GM21529 (cell line): ENCODE measurements around the gene ARHGEF28.

Source experiments
- ATAC-seq: cut with Tn5 transposase; IDR thresholded peaks from one replicate; pipeline ENCODE4 v1.9.1; 2021; ENCODE audit not compliant: unreplicated experiment

ARHGEF28 gene

DNA sequence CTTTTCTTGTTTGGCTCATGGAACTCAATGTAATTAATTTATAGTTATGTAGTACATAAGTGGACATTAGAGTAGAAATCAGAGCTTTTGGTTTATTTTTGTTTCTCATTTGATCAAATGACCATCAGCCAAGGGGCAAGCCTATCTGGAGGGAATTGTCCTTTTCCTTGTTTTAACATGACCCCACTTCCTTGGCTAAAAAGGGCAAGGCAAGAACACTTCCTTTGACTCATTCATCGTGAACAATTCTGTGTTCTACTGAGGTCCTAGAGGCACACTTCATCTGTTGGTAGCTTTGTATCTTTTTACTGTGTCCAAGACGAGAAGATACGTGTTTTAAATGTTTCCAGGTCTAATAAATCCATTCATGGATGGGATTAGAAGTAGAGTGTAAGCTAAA, 148.9 kb downstream of the ARHGEF28 start:
- ATAC-seq = no peak

DNA sequence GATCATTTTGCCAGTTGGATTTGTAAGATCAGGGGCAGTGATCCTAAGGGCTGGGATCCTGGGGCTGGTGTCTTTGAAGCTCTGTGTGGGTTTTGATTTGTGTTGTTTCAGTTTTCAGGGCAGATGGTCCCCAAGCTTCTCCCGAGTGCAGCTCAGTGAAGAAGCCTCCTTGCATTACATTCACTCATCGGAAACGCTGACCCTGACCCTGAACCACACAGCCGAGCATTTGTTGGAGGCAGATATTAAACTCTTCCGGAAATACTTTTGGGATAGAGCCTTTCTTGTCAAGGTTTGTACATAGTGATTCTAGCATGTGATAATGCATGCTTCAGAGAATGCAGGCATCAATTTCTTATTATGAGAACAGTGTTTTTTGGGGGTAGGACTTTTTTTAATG, 150.4 kb downstream of the ARHGEF28 start:
- ATAC-seq = no peak

DNA sequence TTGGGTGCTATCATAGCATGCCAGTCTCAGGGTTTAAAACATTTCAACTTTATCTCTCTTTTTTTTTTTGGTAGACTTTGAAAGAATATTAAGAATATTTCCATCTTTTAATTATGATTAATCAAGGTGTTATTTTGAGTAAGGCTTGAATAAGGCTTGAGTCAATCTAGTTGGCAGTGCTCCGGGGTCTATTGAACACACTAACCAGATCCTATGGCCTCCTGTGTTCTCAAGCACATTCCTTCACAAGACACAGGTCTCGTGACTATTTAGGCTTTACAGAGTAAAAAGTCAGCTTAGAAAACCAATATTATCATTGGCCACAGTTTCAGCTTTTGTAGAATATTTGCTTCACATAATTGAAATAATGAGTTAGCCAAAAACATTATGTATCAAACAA, 151.2 kb downstream of the ARHGEF28 start:
- no peak for ATAC-seq

DNA sequence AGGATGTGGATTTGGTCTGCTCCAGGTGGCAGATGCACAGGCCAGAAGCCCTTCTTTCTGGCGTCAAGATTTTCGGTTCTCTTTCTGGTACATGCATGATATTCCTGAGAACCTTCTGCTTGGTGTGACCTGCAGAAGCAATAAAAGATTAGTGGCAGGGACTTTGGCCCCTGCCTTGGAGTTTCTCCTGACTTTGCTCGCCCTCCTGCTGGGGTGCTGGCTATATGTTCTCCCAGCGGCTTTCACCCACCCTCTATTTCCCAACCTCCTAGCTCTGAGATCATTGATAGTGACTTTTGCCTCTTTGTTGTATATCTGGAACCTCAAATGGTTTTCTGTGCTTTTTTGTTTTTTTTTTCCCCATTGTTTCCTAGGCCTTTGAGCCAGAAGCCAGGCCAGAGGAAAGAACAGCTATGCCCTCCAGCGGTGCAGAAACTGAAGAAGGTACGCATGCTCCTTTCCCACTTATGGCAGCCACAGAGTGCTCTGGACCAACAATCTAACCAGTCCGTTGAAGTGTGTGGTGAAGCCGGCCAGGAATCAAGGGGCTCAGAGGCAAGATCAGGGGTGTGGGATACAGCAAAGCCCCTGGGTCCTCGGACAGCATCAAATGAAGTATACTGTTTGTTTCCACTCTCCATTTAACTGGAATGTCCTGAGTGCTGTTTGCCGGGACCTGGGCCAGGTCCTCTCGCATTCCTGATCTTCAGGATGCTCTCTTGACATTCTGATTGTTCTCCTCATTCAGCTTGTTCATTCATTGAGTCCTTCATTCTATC, 154.5 kb downstream of the ARHGEF28 start:
- no peak for ATAC-seq

DNA sequence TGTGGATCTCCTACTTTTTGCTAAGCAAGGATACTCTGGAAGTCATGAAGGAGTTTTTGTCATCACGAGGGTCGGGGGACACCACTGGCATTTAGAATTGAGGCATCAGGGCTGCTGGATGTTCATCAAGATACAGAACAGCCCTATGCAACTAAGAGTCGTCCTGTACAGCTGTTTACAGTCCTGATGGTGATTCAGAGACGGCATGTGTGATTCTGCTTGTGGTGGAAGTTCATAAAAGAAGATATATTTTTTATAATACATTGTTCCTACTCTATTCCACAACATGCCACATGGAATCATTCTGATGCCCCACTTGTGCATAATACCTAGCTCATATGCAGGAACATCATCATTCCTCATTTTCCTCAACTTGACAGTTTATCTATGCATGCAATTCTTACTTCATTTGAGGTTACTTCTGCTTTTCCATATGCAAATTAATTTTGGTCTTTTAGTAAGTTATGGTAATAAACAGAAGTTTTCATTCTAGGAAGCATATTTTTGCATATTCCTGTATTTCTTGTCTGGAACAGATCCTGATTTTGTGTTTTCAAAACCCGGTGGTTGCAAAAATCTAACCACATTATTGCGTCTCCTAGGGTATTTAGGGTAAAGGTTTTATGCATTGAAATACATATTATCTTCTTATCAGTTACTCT, 155.2 kb downstream of the ARHGEF28 start:
- ATAC-seq = no peak

DNA sequence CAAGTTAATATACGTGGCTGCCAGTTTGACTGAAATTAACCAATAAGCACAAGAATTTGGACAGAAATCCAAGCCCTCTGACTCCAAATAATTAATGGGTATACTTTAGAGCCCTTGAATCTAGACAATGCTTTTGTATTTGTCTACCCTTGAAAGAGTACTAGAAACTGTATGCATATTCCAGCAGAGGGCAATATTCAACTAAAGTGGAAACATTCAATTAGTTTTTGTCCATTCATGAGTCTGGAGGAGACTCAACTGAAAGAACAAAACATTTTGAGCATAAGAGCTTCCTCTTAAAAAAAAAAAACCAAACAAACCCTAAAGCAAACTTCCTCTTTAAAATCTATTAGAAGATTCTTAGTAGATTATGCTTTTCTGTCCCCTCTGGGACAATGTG, 157.8 kb downstream of the ARHGEF28 start:
- ATAC-seq = no peak

DNA sequence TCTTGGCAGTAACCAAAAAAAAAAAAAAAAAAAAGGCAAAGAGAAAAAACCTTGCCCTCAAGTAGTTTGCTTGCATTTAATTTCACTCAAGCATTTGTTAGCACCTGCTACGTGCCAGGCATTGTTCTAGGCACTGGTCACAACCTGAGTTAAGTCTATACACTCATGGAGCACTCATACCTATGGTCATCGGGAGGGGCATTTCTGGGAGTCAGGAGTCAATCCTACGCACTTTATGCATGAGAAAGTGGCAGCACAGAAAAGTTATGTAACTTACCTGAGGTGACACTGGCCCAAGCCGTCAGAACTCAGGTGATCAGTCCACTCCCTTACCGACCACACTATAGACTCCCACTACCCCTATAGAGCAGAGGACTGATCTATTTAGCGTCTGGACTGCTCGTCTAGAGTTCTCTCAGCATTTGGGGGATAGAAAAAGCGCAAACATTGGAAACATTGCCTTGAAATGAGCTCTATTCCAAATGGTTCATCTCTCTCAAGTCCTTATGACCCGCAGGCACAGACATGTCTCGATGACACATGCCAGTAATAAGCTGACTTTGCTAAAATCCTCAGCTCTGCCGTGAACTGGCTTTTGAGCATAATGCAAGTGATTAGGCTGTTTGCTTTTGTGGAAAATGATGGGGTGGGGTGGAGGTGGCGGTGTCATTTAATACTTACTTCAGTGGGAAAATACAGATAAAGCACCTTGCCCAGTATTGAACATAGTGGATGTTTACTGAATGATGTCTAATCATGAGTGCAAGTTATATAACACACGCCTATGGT, 160.2 kb downstream of the ARHGEF28 start:
- ATAC-seq = no peak

DNA sequence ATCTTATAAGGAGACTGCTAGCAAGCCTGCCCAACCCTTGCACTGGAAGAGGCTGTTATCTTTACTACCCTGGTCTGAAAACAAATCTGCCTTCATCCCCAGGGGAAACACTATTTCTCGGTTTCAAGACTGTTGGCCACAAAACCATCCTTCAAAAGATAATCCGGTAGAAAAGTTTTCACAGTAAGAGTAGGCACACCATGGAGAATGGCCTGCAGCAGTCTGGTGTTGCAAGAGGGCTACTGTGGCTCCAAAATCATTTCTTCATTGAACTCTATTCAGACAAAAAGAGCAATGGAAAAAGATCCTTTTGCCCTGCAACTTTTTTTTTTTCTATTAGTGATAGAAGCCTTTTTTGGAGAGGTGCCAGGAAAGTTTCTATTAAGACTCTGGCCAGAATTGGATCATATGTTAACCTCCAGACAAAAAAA, 163.9 kb downstream of the ARHGEF28 start:
- ATAC-seq = no peak

DNA sequence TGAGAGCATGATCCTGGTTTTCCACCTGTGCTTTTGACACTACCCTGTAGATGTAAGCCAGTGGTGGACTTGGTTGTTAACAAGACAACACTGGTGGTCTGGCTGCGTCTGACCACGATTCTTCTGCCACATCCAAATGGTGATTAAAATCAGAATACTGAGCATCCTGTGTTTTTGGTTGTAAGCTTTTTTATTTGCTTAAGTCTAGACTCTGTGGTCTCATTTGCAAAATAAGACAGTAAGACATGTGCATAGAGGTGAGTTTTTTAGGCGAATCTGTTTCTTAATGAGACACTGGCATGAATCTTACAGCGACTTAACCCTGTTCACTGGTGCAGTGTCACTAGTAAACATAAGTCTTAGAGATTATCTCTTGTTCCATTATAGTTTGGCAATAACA, 165.4 kb downstream of the ARHGEF28 start:
- no peak for ATAC-seq

DNA sequence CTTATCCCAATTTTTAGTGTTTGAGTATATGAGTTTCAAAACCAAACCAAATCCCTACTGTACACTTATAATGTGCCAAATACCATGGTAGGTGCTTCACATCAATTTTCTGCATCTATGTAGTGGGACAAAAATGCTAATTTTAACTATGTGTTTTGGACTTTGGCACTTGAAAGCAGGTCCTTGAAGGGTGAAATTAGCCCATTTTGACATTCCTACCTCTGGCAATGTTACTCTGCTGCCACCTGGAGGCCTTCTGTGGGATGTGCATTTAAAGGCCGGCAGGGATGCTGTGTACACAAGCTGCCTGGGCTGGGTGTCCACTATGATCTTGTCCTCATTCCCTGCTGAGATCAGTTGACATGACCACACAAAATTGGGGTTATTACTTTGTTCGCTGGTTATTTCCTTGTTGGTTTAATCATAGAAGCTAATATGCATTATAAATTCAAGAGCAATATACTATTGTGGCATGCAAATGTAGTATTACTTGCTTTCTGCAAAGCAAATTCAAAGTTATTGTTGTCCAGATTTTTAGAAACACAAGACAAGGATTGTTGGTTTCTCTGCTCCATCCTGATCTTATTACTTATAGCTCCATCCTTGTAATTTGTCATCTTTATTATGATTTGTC, 166.8 kb downstream of the ARHGEF28 start:
- ATAC-seq = peak; percentile 58

DNA sequence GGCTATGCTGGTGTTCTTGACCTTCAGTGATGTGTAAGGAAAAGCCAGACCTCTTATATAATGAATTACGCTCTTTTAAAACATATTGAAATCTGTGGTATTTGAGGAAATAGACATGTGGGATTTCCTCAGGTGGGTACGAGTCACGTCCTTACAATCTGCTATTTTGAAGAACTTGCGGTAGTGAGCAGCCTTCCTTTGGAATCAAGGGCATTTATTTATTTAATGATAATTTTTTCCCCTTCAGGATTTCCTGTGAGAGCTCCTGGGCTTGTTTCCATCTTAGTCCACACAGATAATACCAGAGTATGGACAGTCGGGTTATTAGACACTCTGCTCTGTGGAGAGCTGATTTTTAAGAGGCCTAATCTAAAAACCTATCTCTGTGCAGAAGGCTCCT, 167.9 kb downstream of the ARHGEF28 start:
- ATAC-seq = no peak

DNA sequence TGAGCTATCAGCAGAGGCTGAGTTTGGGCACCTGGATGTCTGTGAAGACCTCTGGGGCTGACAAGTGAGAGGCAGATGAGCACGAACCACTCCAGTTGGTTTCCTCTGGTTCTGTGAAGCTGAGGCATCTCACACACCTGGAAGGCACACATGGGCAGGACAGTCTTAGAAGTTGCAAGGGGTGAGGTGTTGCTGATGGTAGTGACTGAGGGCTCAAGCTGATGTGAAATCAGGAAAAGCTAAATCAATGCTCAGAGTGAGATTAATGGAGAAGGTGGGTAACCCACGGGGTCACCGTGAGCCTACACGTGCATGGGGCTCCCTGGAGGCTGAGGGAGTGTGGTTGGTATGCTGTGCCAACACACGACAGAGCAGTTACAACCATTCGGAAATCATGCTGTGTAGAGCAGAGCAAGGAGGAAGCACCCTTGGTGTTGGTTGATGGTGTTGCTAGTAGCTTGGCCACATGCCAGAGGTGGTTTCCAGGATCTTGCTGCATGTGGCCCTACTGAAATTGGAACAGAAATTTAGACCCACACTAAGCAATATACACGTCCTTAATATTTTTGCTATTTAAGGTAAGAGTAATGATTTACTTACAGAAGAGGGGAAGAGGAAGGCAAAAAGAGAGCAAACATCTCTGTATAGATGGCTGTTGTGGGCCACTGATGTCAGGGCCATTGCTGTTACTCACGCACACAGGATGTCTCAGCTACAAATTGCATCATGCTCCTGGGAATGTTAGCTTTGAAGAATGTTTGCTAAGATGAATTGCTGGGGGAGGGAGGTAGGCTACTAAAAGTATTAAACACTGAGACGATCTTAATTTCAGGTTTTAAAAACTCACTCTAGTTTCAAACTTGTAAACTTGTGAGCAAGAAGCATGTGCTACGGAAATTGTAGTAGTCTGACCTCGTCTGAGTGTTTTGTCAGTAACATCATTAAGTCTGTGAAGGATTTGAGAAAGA, 170.5 kb downstream of the ARHGEF28 start:
- ATAC-seq = no peak

DNA sequence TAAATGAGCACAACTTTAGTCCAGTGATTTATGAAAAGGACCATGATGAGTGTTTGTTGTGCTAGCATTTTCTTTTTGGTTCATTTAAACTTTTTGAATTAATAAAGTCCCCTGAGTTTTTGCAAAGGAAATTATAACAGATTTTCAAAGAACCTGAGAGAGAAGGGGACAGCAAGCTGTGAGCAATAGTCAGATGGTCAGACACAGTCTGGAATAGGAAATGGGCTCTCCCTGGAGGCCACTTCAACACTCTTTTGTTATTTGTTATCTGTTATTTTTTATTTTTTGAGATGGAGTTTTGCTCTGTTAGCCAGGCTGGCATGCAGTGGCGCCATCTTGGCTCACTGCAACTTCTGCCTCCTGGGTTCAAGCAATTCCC, 171.1 kb downstream of the ARHGEF28 start:
- ATAC-seq = no peak

DNA sequence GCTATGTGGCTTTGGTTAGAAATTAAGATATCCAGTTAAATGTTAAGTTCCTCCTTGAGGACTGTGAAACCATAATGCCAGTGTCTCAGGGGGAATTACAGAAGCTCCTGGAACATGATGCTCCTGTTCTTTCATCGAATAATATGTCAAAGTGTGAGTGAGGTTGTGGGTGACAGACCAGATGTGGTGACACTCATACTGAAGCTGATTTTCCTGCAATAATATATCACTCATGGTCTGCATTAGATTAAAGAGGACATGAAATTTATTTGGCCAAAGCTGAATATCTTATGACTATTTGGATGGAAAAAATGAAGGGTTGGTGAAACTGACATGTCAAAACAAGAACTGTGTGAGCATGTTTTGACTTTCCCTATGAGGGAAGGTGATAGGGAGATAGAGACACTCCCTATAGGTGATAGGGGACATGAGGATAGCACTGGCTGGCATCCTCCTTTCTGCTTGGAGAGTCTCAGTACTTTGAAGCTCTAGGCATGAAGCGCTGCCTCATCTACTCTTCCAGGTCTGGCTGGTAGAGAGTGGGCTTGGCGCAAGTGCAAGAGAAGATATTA, 173.5 kb downstream of the ARHGEF28 start:
- ATAC-seq = no peak

DNA sequence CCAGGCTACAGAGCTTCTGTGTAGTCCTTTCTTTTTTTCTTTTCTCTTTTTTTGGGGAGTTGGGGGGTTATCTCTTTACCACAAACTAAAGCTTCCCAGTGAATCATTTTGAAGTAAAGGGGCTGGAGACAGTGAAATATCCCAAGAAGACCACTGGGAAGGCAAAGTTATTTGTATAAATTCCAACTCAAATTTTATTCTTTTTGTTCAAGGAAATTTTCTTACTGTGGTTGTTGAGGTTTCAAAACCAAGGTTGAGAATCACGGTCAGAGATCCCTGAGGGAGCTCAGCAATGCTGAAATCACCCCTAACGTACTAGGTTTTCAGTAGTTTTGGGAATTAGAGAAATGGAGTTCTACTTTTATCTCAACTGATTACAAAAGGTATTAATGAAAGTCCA, 175.7 kb downstream of the ARHGEF28 start:
- ATAC-seq = no peak

DNA sequence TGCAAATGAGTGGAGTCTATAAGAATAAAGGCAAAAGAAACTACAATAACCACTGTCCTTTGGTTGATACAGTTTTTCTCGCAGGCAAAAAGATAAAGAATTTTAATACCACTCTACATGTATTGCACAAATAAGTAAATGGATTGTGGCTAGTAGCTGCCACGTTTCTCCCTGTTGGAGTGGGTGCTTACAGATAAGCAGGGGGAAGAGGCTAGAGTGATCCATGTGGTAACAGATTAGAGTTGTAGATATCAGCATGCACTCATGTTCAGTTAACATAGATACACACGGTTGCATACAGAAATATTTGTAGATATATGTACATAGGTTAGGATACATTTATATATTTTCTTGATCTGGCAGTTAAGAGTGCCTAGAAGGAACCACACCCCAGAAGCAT, 179.5 kb downstream of the ARHGEF28 start:
- ATAC-seq = no peak

DNA sequence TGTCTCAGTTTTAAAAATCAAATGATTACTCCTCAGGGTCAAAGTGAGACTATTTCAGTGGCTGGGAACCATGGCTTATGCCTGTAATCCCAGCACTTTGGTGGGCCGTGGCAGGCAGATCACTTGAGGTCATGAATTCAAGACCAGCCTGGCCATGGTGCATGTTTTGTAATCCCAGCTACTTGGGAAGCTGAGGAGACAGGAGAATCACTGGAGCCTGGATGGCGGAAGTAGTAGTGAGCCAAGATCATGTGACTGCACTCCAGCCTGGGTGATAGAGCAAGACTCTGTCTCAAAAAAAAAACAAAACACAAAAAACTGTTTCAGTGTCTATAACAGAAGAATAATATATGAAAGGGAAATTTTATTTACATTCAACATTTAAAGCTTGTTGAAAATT, 182.9 kb downstream of the ARHGEF28 start:
- ATAC-seq = no peak

DNA sequence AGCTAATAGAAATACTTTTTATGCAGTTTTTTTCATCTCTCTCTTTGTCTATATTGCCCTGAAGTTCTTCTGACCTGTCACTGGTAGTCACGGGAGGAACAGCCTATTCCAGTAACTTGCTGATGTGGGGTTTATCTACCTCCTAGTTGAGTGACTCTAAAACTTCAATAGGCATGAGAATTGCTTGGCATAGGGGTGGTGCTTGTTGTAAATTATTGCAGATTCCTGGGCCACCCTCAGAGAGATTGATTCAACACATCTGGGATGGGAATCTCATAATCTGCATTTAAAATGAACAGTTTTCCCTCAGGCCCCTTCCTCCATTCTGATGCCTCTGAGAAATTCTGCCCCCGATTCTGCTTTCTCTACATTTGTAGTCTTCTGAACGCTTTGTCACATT, 184.4 kb downstream of the ARHGEF28 start:
- ATAC-seq = no peak

DNA sequence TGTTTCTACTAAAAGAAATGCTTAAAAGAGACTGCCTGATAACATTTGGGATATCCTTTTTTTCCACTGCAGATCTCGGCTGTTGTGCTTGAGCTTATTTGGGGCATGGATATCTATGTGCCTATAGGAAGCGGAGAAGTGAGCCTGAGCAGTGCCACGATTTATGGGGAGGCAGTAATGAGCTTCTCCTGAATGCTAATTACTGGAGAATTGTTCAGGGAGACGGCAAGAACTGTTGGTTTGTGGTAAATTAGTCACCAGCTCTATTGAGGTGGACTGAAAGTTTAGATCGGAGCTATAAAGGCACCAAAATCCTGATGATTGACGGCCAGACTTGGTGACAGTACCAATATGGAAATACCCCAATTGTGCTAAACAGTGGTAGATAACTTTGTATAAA, 186.5 kb downstream of the ARHGEF28 start:
- ATAC-seq = no peak

DNA sequence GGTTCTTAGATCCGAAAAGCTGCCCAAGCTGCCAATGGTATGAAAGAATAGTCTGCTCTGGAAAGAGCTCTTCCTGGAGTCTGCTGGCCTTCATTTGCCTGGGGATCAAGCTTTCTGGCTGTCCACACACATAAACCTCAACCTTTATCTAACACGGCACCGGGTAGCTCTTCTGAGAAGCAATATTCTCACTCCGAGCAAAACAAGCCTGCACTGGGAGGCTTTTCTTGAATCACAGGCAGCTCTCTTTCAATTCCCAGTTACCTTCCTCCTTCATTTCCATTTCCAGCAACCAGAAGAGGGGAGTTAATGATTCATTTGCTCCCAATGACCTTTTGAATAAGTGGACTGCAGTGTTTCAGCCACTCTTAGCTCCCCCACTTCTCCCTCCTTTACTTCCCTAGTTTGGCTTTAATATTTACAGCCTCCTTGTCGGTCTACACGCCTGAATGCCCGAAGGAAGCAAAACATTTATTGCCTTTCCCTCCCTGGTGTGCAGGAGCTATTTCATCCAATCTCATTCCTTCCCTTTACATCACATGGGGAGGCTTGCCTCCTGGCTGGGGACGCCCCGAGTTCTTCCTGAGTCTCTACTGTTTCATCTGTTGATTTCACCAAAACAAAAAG, 187.1 kb downstream of the ARHGEF28 start:
- ATAC-seq = no peak
